ENCODE data around the gene ESPNL.

DNA sequence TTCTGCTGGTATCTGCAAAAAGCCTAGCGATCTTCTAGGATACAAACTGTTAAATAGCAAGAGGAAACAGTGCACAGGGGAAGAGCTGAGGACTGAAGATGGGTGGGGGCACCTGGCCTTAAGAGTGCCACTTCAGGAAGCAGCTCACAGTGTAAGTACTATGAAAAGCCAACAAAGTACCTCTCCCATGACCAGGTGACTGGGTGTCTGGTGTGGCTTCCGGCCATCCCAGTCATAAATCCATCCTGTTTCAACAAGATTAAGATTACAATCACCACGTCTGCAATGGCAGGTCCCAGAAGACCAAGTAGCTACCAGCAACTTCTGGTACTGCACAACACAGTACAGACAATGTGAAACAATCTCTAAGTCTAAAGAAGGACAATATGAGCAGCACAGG is 74.6 kb downstream of the ESPNL start:
- no peak for TF ChIP-seq CTCF (IDR thresholded peaks at IDR 0.05)
- TF ChIP-seq ZNF138 (CRISPR knock-in tag; conservative IDR thresholded peaks at IDR 0.05): no peak
- TF ChIP-seq NFYB (CRISPR knock-in tag; conservative IDR thresholded peaks at IDR 0.05; ENCODE audit: low read depth): no peak
- no peak for TF ChIP-seq USF1 (CRISPR knock-in tag; IDR thresholded peaks at IDR 0.05)
- TF ChIP-seq EMX1 (CRISPR knock-in tag; IDR thresholded peaks at IDR 0.05): no peak
- TF ChIP-seq SMAD3 (CRISPR knock-in tag; IDR thresholded peaks at IDR 0.05; ENCODE audit: borderline replicate concordance): no peak
- TF ChIP-seq RELA (CRISPR knock-in tag; IDR thresholded peaks at IDR 0.05; ENCODE audit: borderline replicate concordance): no peak

All from WTC11 (cell line).